ENCODE data around the gene CFDP1.

GRCh38 chr16:75298267-75298666, 135.0 kb downstream of the CFDP1 start:
- no peak for TF ChIP-seq POLR2A (IDR thresholded peaks at IDR 0.05; ENCODE audit: low read length)
- no peak for TF ChIP-seq JUN (IDR thresholded peaks at IDR 0.05)
- no peak for TF ChIP-seq CTCF (IDR thresholded peaks at IDR 0.05)
- TF ChIP-seq FOSL2 (IDR thresholded peaks at IDR 0.05), result no peak
- TF ChIP-seq FOSL2 (CRISPR knock-in tag; IDR thresholded peaks at IDR 0.05), result no peak
